SK-N-SH (cell line): Measurements from ENCODE around the gene ZWINT.

Experiments used
- CHD2 ChIP-seq: fragments of 150-350 bp; IDR thresholded peaks from 2 replicates; pipeline ENCODE4 v1.6.1; 2018; ENCODE audit warnings: low read length; ENCODE audit not compliant: partially characterized antibody
- CTCF ChIP-seq: fragments of 200-600 bp; sonication (generic); IDR thresholded peaks from 2 replicates; pipeline ENCODE4 v1.6.1; 2017; ENCODE audit warnings: antibody characterized with exemption, mild to moderate bottlenecking, moderate library complexity
- EP300 ChIP-seq, 2 experiments: IDR thresholded peaks; 2 replicates each; pipeline versions ENCODE4 v1.4.0 to v1.6.1; 2012; ENCODE audit warnings: borderline replicate concordance in 1 of 2, low read depth in 1 of 2, low read length in 1 of 2
- GATA2 ChIP-seq: sonication (generic); formaldehyde crosslinking; IDR thresholded peaks from 2 replicates; pipeline ENCODE4 v1.5.0; 2020; ENCODE audit warnings: mild to moderate bottlenecking, missing genetic modification reagents
- MAX ChIP-seq: IDR thresholded peaks from 2 replicates; pipeline ENCODE4 v1.4.0; 2012; ENCODE audit warnings: low read depth
- NRF1 ChIP-seq: IDR thresholded peaks from 2 replicates; pipeline ENCODE4 v1.6.1; 2012; ENCODE audit warnings: low read depth, mild to moderate bottlenecking, low read length
- POLR2AphosphoS5 ChIP-seq: IDR thresholded peaks from 2 replicates; pipeline ENCODE4 v1.6.1; 2012; ENCODE audit warnings: low read depth, low read length
- RAD21 ChIP-seq: IDR thresholded peaks from 2 replicates; pipeline ENCODE4 v1.6.1; 2012; ENCODE audit warnings: mild to moderate bottlenecking, low read length
- RFX5 ChIP-seq: IDR thresholded peaks from 2 replicates; pipeline ENCODE4 v1.6.1; 2012; ENCODE audit warnings: mild to moderate bottlenecking, improper control_type of control experiment, low read length
- RXRA ChIP-seq: IDR thresholded peaks from 2 replicates; pipeline ENCODE4 v1.4.0; 2012; ENCODE audit warnings: low read depth, mild to moderate bottlenecking, borderline replicate concordance
- SIN3A ChIP-seq: IDR thresholded peaks from 2 replicates; pipeline ENCODE4 v1.6.1; 2012; ENCODE audit warnings: low read depth, mild to moderate bottlenecking, low read length, moderate library complexity, borderline replicate concordance
- TAF1 ChIP-seq: IDR thresholded peaks from 2 replicates; pipeline ENCODE4 v1.6.1; 2012; ENCODE audit warnings: low read depth, mild to moderate bottlenecking, low read length, moderate library complexity, borderline replicate concordance
- USF2 ChIP-seq: fragments of 150-350 bp; IDR thresholded peaks from 2 replicates; pipeline ENCODE4 v1.6.1; 2017; ENCODE audit warnings: antibody characterized with exemption, low read length, low read depth, borderline replicate concordance
- YY1 ChIP-seq: IDR thresholded peaks from 2 replicates; pipeline ENCODE4 v1.4.0; 2012; ENCODE audit warnings: low read depth, mild to moderate bottlenecking

GRCh38 chr10:56329961-56330360 is 31.1 kb downstream of the ZWINT start:
- TF ChIP-seq CTCF = no peak
- no peak for TF ChIP-seq RAD21
- TF ChIP-seq MAX = no peak
- no peak for TF ChIP-seq SIN3A
- no peak for TF ChIP-seq GATA2
- no peak for TF ChIP-seq RFX5
- no peak for TF ChIP-seq USF2
- no peak for TF ChIP-seq CHD2
- TF ChIP-seq YY1 = no peak
- TF ChIP-seq RXRA = no peak
- no peak for TF ChIP-seq TAF1
- no peak for TF ChIP-seq EP300 (IDR thresholded peaks at IDR 0.05; ENCODE audit: borderline replicate concordance in 1 of 2, low read depth in 1 of 2, low read length in 1 of 2)
- TF ChIP-seq NRF1 = no peak
- TF ChIP-seq POLR2AphosphoS5 = no peak
